HK-2 (cell line): ENCODE data around the gene BLCAP.
"Not testable (repeated sequence)": the region's sequence is repeated elsewhere in the genome, so short reads cannot be mapped to it uniquely, and the experiment has no call there.

Experiments
- DNase-seq: peaks from one replicate; pipeline ENCODE4 v3.0.0-alpha.2; 2018; ENCODE audit not compliant: unreplicated experiment

The BLCAP gene

GRCh38 chr20:37558306-37558705 is 30.6 kb upstream of the BLCAP start:
- no peak for DNase-seq

GRCh38 chr20:37556538-37556937 is 28.9 kb upstream of the BLCAP start:
- DNase-seq: no peak

GRCh38 chr20:37554721-37555298 is 27.1 kb upstream of the BLCAP start:
- DNase-seq: not testable (repeated sequence)

- DNase-seq: no peak
Observed at GRCh38 chr20:37552415-37552814, 24.7 kb upstream of the BLCAP start.

- DNase-seq: not testable (repeated sequence)
Observed at GRCh38 chr20:37551660-37552059, 24.0 kb upstream of the BLCAP start.

GRCh38 chr20:37550101-37550920 is 22.6 kb upstream of the BLCAP start:
- not testable (repeated sequence) for DNase-seq

- no peak for DNase-seq
Observed at GRCh38 chr20:37547912-37548311, 20.2 kb upstream of the BLCAP start.

- no peak for DNase-seq
Observed at GRCh38 chr20:37545516-37545915, 17.8 kb upstream of the BLCAP start.

GRCh38 chr20:37544386-37544785 is 16.7 kb upstream of the BLCAP start:
- DNase-seq: no peak

GRCh38 chr20:37543828-37544227 is 16.2 kb upstream of the BLCAP start:
- DNase-seq: no peak

GRCh38 chr20:37542281-37542680 is 14.6 kb upstream of the BLCAP start:
- DNase-seq: no peak

- DNase-seq: no peak
Observed at GRCh38 chr20:37541326-37541725, 13.7 kb upstream of the BLCAP start.

GRCh38 chr20:37540838-37541237 is 13.2 kb upstream of the BLCAP start:
- not testable (repeated sequence) for DNase-seq

- DNase-seq: no peak
Observed at GRCh38 chr20:37540001-37540400, 12.3 kb upstream of the BLCAP start.

GRCh38 chr20:37539424-37539823 is 11.7 kb upstream of the BLCAP start:
- no peak for DNase-seq

- DNase-seq: no peak
Observed at GRCh38 chr20:37538003-37538402, 10.3 kb upstream of the BLCAP start.

- DNase-seq: no peak
Observed at GRCh38 chr20:37537505-37537904, 9.8 kb upstream of the BLCAP start.

GRCh38 chr20:37535443-37536132 is 7.9 kb upstream of the BLCAP start:
- DNase-seq: no peak

GRCh38 chr20:37534401-37535157 is 6.9 kb upstream of the BLCAP start:
- peak; percentile 54 for DNase-seq

GRCh38 chr20:37533154-37533715 is 5.6 kb upstream of the BLCAP start:
- no peak for DNase-seq

GRCh38 chr20:37531856-37532255 is 4.2 kb upstream of the BLCAP start:
- DNase-seq: no peak

GRCh38 chr20:37530696-37531095 is 3.0 kb upstream of the BLCAP start:
- no peak for DNase-seq
